ENCODE results near the gene CRY2. TPM values are rescaled to one million over a fixed set of nuclear protein-coding genes. Genes with fewer than 3 reads are reported as not detected.

The CRY2 gene
- total and polyA plus RNA-seq, 2 of the 13 experiments (the other 11 are each of a cell fraction or from before 2014, with no cell fraction given) = 10.1 to 12.2 TPM

- TF ChIP-seq ZBTB10 (CRISPR knock-in tag; IDR thresholded peaks at IDR 0.05; ENCODE audit: borderline replicate concordance) (no peak), ZSCAN12 (CRISPR knock-in tag; IDR thresholded peaks at IDR 0.05) (no peak), ARID2 (CRISPR knock-in tag; IDR thresholded peaks at IDR 0.05; ENCODE audit: borderline replicate concordance) (no peak), ZFX (CRISPR knock-in tag; IDR thresholded peaks at IDR 0.05; ENCODE audit: low read depth) (no peak), FOXP1 (IDR thresholded peaks at IDR 0.05) (no peak), FOXP1 (CRISPR knock-in tag; IDR thresholded peaks at IDR 0.05) (no peak), ZNF431 (CRISPR knock-in tag; IDR thresholded peaks at IDR 0.05; ENCODE audit: borderline replicate concordance, low read depth) (no peak), ZNF672 (CRISPR knock-in tag; IDR thresholded peaks at IDR 0.05) (no peak), MIER3 (CRISPR knock-in tag; IDR thresholded peaks at IDR 0.05; ENCODE audit: borderline replicate concordance) (no peak)
Measured at GRCh38 chr11:45915446-45915845, 68.2 kb downstream of the CRY2 start (continued).

- intact Hi-C loops (cut with micrococcal nuclease; ENCODE audit: unreplicated experiment) (no loop called here), in situ Hi-C loops (cut with HindIII; ENCODE audit: extremely low pct_ligation_motif_present, low pct_unique_long_range_greater_than_20kb) (no loop called here)
- no peak for ATAC-seq
- FAIRE-seq = no peak
- CTCF ChIA-PET (ENCODE audit: low intra/inter-chr PET ratio, low total read pairs) = no interaction called here
- peaks cover 41% of the 10 kb centered on the region for H3K4me1 ChIP-seq (ENCODE audit: insufficient read depth, low read length)
- peak overlapping the region; percentile 88 for H3K27ac ChIP-seq (ENCODE audit: extremely low read length, insufficient read depth, low read length)
- DNase-seq (ENCODE audit: low spot score) = no peak
- H3K9ac ChIP-seq (ENCODE audit: insufficient read depth, low read depth, low read length) = peak overlapping the region; percentile 73
- H3K9me3 ChIP-seq (ENCODE audit: low read length) = no peaks in the 10 kb centered on the region
- no peaks in the 10 kb centered on the region for H4K20me1 ChIP-seq (ENCODE audit: insufficient read depth, low read length)
- no peak overlapping the region for H2AFZ ChIP-seq (ENCODE audit: low read length)
- H3K4me3 ChIP-seq (replicated peaks in 1 of 3; ENCODE audit: insufficient read depth in 1 of 3, low read depth in 2 of 3, low read length in 3 of 3) = peak overlapping the region; percentile 82 to 94 (median 90)
- H3K4me2 ChIP-seq (ENCODE audit: low read depth, low read length) = peak overlapping the region; percentile 91
- POLR2A ChIA-PET = interaction anchor here (1.0 to 2.0 kb wide), 8 partner anchors 9 to 326 kb away, joined by 3 to 19 read pairs (median 7); partner anchors contain the start of gene CRY2
- H3K79me2 ChIP-seq (ENCODE audit: insufficient read depth, low read length) = peaks cover 12% of the 10 kb centered on the region
- 0% methylated on average over 1 of the region's 16 CpGs for WGBS (ENCODE audit: low lambda C conversion rate)
- no TSS peak for BruUV-seq (replicated peaks)
- H3K36me3 ChIP-seq (replicated peaks in 1 of 2; ENCODE audit: control insufficient read depth in 1 of 2, insufficient read depth in 2 of 2, low read length in 2 of 2) = peaks cover 8 to 23% of the 10 kb centered on the region in 2 experiments; a peak in 3 of 5 replicates
- peaks cover 0 to 1% of the 10 kb centered on the region in 2 experiments; a peak in 1 of 5 replicates for H3K27me3 ChIP-seq (ENCODE audit: control insufficient read depth in 1 of 2, insufficient read depth in 2 of 2, low read length in 2 of 2)
- TF ChIP-seq PPARG (CRISPR knock-in tag; conservative IDR thresholded peaks at IDR 0.05) (no peak), ZNF792 (CRISPR knock-in tag; IDR thresholded peaks at IDR 0.05) (no peak), STAG1 (CRISPR knock-in tag; IDR thresholded peaks at IDR 0.05) (no peak), KLF11 (CRISPR knock-in tag; IDR thresholded peaks at IDR 0.05) (no peak), FIP1L1 (IDR thresholded peaks at IDR 0.05; ENCODE audit: borderline replicate concordance, insufficient read depth, low read depth, low read length) (no peak), ZNF232 (CRISPR knock-in tag; IDR thresholded peaks at IDR 0.05; ENCODE audit: borderline replicate concordance) (no peak), IKZF1 (IDR thresholded peaks at IDR 0.05) (no peak), ZNF446 (CRISPR knock-in tag; IDR thresholded peaks at IDR 0.05) (no peak), ZNF879 (CRISPR knock-in tag; IDR thresholded peaks at IDR 0.05) (no peak), SRY (CRISPR knock-in tag; IDR thresholded peaks at IDR 0.05) (no peak), RBM22 (optimal IDR thresholded peaks at IDR 0.05; ENCODE audit: low read length) (no peak), KMT2A (CRISPR knock-in tag; IDR thresholded peaks at IDR 0.05) (no peak), ZKSCAN5 (CRISPR knock-in tag; IDR thresholded peaks at IDR 0.05) (no peak), BORCS8-MEF2B (CRISPR knock-in tag; IDR thresholded peaks at IDR 0.05) (no peak), ZSCAN22 (CRISPR knock-in tag; IDR thresholded peaks at IDR 0.05) (no peak)
Measured at GRCh38 chr11:45917286-45917622, 70.0 kb downstream of the CRY2 start.

Measured in HepG2 (cell line).